H1 (cell line): ENCODE data around the gene ANO9. TPM values are rescaled to one million over a fixed set of nuclear protein-coding genes. Genes with fewer than 3 reads are reported as not detected.

Source experiments
- CBX8 ChIP-seq: fragments of 300-800, 300-1000 bp; sonication (generic); IDR thresholded peaks from 2 replicates; pipeline ENCODE4 v1.7.1; 2016; ENCODE audit warnings: low read depth, low read length, borderline replicate concordance
- CHD7 ChIP-seq: fragments of 300-600 bp; sonication (generic); IDR thresholded peaks from 2 replicates; pipeline ENCODE4 v1.7.1; 2012; ENCODE audit warnings: low read length, moderate library complexity, mild to moderate bottlenecking, inconsistent platforms; ENCODE audit not compliant: insufficient replicate concordance
- CTBP2 ChIP-seq: IDR thresholded peaks from 2 replicates; pipeline ENCODE4 v1.7.0; 2011; ENCODE audit warnings: borderline replicate concordance, mild to moderate bottlenecking, moderate library complexity, mixed read lengths, low read length; ENCODE audit not compliant: insufficient read depth, insufficient read length
- HDAC6 ChIP-seq: IDR thresholded peaks from one replicate; pipeline ENCODE4 v1.7.1; 2012; ENCODE audit warnings: low read depth, mild to moderate bottlenecking, inconsistent platforms, low read length, moderate library complexity
- RNF2 ChIP-seq: fragments of 200-900, 300-1000 bp; sonication (generic); IDR thresholded peaks from 2 replicates; pipeline ENCODE4 v1.7.1; 2016; ENCODE audit warnings: borderline replicate concordance, low read depth, mild to moderate bottlenecking, antibody characterized with exemption, low read length; ENCODE audit not compliant: poor library complexity, severe bottlenecking; ENCODE audit errors: missing control alignments
- SAP30 ChIP-seq: fragments of 300-600 bp; sonication (generic); IDR thresholded peaks from 2 replicates; pipeline ENCODE4 v1.7.1; 2012; ENCODE audit warnings: low read length, moderate library complexity, mild to moderate bottlenecking, inconsistent platforms; ENCODE audit not compliant: insufficient read depth, insufficient replicate concordance
- SP1 ChIP-seq: IDR thresholded peaks from 2 replicates; pipeline ENCODE4 v1.6.1; 2011; ENCODE audit warnings: low read depth, low read length
- polyA plus RNA-seq, 7 experiments: library from polyadenylated mRNA; depleted of rRNA in 3 of 7; stranded (reverse) in 5 of 7; unstranded in 2 of 7; fragments of >200 nt in 5 of 7; fragments of 200-250 nt in 2 of 7; gene quantifications; 1 replicate in 5 of 7; 2 replicates in 1 of 7; 4 replicates in 1 of 7; pipeline versions ENCODE4 v1.2.1 to v1.2.3, GENCODE V29; 2011 to 2013; ENCODE audit warnings: missing spikeins in 2 of 7, mixed read lengths in 2 of 7
- total RNA-seq: library from RNA; stranded (reverse); fragmentation: NEBNext Ultra II Directional; extraction: Animal tissue kit (Norgen Biotek cat#: 25700); gene quantifications from 2 replicates; pipeline ENCODE4 v1.2.1, GENCODE V29; 2021
- TF ChIP-seq, protein P1 (sequence below): IDR thresholded peaks from 2 replicates; pipeline ENCODE4 v1.6.1; 2011; ENCODE audit warnings: low read length, improper control_type of control experiment

The ANO9 gene
- total and polyA plus RNA-seq, 2 of the 8 experiments (the other 6 are each of a cell fraction or from before 2014, with no cell fraction given) = 20.0 to 20.7 TPM

- TF ChIP-seq CHD7 (no peak), CTBP2 (no peak), CBX8 (no peak), RNF2 (no peak), SAP30 (no peak), SP1 (no peak), HDAC6 (no peak)
- TF ChIP-seq, protein P1, sequence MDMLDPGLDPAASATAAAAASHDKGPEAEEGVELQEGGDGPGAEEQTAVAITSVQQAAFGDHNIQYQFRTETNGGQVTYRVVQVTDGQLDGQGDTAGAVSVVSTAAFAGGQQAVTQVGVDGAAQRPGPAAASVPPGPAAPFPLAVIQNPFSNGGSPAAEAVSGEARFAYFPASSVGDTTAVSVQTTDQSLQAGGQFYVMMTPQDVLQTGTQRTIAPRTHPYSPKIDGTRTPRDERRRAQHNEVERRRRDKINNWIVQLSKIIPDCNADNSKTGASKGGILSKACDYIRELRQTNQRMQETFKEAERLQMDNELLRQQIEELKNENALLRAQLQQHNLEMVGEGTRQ = no peak
These were observed 49.5 kb upstream of the ANO9 start (continued) for GRCh38 chr11:491358-491757.
